ENCODE data around the gene MDP1.

Gene MDP1

DNA sequence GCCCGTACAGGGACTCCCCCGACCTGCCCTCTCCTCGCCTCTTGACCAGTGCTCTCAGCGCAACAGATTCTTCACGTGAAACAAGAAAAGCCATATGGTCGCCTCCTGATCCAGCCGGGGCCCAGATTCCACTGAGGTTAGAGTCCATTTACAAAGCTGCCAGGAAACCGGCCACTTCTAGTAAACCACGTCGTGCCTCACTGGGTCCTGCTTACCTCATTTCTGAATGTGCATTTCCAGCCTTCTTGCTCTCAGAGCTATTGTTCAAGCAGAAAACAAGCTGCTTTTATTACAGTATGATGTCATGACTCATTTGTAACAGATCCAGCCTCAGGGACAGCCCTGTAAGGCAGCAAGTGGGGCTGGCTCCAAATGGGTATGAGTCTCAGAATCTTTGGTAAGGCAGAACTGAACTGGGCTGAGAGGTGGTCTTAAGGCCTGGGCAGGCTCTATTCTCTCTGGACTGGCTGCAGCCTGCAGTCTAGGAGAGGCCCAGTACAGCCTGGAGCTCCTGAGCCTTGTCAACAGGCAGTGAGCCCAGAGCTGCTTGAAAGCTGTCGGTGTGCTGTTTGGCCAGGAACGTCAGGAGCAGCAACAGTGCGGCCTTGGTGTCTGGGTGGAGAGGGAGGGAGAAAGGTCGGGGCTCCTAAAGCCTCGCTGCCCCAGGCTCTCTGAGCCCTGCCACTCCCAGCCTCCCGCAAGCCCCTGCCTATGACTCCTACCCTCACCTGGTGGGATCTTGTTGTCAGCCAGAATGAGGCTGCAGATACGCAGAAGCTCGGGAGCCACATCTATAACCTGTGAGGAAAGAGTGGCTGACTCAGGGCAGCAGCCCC lies 35.7 kb downstream of the MDP1 start:
- DNase-seq: no peak

DNA sequence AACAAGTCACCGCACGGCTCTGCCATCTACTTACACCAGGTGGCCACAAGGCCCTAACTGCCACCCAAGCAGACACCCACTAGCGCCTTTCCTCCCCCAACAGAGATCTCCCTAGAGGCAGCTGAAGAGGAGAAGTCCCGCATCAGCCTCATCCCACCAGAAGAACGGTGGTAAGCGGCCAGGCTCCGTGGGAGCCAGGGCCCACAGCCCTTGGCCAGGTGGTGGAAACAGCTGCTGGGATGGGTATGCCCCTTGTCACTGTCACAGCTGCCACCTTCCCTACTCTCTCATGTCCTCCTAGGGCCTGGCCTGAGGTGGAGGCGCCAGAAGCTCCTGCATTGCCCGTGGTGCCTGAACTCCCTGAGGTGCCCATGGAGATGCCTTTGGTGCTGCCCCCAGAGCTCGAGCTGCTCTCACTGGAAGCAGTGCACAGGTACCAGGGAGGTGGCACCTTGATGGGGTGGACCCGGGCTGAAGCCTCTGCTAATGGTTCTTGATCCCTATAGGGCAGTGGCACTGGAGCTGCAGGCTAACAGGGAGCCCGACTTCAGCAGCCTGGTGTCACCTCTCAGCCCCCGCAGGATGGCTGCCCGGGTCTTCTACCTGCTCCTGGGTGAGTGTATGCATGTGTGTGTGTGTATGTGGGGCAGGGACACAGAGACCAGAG lies 36.4 kb downstream of the MDP1 start:
- no peak for DNase-seq

DNA sequence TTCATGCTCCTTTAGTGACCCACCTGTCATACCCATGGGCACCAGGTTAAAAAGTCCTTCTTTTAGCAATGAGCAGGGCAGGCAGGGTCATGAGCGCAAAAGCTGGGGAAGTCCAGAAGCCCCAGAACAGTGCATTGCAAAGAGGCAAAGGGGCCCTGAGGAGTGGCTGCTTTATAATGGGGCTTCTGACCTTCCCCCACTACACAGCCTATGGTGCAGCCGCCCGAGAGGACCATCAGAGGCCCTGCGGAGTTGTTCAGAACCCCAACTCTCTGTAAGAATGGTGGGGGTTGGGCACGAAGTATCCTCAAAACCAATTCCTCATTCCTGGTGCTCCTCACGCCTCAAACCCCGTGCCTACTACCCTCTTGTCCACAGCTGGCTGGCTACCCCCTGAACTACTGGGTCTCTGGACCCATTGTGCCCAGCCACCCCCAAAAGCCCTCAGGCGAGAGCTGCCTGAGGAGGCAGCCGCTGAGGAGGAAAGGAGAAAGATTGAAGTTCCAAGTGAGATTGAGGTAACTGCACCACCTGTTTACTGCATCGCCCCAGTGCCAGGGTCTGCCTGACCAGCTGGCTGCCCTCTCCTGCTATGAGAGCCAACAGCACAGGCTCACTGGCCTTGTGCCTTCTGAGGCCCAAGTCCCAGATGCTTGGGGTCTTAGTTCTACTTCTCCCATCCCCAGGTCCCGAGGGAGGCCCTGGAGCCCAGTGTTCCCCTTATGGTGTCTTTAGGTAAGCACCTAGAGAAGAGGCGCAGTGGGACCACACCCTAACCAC lies 37.3 kb downstream of the MDP1 start:
- DNase-seq: no peak

DNA sequence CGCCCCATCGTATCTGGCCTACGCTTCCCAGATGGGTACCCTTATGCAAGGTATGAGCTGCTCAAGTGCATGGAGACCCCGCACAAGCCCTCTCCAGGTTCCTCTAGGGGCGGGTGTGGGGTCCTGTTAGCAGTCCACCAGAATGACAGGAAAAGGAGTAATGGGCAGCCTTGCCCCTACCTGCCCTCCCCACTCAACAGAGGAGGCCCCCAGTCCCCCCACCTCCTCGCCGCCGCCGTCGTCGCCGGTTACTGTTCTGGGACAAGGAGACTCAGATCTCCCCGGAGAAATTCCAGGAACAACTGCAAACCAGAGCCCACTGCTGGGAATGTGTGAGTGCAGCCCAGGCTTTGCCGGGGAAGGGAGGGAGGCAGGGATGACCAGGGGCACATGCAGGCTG lies 38.0 kb downstream of the MDP1 start:
- DNase-seq: no peak

DNA sequence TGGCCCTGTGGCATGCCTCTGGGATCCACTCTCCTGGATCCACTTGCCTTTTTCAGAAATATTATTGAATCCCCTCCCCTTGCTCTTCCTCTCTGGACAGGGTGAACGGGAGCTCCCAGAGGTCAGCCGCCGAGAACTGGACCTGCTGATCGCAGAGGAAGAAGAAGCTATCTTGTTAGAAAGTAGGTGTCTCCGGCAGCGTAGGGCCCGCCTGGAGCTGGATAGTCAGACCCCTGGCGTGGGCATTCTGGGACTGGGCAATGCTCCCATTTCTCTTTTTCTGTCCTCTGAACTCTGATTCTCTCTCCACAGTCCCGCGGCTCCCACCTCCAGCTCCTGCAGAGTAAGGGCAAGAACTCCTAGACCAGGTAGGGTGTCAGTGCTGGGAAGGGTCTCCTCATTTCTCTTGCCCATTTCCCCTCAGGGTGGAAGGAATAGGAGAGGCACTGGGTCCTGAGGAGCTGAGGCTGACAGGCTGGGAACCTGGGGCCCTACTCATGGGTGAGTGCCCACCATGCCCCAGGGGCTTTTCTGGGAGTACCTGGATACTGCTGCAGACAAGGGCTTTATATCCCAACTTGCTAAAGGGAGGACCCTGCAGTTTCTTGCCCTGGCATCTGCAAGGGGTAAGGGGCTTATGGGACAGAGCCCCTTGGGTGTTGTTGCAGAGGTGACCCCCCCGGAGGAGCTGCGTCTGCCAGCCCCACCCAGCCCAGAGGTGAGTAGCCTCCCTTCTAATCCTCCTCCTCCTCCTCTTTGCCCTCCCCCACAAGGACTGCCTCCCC lies 38.6 kb downstream of the MDP1 start:
- no peak for DNase-seq

DNA sequence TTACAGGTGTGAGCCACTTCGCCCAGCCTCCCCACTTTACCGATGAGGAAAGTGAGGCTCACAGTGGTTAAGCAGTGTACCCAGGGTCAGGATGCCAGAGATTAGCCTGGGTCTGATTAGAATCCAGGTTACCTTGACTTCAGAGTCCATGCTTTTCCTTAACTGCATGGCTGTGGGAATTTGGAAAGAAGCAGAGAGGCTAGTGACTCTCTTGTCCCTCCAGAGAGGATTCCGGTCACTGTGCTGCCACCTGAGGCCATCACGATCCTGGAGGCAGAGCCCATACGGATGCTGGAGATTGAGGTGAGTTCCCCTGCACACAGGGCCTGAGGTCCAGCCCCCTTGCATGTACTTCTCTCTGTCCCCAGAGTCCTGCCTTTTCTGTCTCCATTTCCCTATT lies 39.3 kb downstream of the MDP1 start:
- DNase-seq: no peak

DNA sequence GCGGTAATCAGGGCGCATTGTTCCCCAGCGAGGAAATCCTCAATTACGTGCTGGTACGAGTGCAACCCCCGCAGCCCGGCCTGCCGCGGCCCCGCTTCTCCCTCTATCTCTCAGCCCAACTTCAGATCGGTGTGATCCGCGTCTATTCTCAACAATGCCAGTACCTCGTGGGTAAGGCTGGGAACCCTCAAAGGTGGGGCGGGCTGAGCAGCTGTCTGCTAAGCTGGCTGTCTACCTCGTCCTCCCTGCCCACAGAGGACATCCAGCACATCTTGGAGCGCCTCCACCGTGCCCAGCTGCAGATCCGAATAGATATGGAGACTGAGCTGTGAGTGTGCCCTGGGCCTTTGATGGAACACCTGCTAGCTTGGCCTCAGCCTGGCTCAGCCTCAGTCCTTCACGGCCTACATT lies 43.0 kb downstream of the MDP1 start:
- no peak for DNase-seq

DNA sequence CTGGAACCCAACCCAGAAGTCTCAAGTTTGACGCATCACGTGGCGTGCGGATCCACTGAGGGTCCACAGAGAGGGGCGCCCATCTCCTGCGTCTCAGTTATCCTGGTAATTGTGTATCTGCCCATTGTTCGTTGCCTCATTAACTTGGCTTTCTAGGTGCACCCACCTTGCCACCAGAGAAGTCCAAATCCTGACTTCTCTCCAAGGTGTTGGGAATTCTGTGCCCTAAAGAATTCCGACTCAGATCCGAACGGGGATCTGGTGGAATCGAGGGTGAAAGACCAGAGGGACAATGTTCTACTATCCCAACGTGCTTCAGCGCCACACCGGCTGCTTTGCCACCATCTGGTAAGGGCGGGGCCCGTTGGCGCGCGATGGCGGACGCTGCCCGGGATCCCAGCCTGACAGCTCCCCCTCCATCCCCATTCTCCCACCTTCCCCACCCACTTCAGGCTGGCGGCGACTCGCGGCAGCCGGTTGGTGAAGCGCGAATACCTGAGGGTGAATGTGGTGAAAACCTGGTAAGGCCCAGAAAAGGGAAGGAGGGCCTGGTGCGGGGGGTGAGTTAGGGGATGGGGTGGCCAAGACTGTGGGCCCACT lies 43.5 kb downstream of the MDP1 start:
- no peak for DNase-seq

DNA sequence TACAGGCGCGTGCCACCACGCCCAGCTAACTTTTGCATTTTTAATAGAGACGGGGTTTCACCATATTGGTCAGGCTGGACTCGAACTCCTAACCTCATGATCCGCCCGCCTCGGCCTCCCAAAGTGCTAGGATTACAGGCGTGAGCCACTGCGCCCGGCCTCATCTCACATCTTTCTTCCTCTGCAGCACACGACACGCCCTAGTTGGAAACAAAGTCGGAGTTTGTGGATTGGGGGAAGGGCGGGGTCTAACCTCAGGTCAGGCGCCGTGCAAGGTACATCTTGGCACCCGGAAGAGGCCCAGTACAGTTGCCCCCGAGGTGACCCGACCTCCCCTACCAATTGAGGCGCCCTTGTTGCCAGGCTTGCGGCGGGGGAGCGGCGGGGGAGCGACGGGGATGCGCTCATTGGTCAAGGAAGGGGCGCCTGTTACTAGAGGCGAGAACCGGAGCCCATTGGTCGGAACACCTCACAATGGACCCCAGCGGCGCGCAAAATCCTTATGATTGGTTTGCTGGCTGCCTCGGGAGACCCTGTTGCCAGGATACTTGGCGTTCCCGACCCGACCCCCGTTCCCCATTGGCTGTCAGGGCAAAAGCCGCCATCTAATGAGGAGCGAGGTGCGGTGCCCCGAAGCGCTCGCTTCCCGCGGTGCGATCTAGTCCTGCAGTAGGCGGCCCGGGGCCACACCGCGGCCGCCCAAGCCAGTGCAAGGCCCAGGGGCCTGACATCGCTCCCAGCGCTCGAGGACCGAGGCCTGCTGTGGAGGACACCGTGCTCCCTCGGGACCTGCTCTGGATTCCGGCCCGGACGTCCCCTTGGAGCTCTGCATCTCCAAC lies 44.2 kb downstream of the MDP1 start, which contains the start of gene REC8:
Gene REC8 (plus strand): TSS at position 659 of the 839 bp plus-strand sequence. CDS start 473 bp downstream, outside the sequence.
- peak; percentile 44 for DNase-seq

DNA sequence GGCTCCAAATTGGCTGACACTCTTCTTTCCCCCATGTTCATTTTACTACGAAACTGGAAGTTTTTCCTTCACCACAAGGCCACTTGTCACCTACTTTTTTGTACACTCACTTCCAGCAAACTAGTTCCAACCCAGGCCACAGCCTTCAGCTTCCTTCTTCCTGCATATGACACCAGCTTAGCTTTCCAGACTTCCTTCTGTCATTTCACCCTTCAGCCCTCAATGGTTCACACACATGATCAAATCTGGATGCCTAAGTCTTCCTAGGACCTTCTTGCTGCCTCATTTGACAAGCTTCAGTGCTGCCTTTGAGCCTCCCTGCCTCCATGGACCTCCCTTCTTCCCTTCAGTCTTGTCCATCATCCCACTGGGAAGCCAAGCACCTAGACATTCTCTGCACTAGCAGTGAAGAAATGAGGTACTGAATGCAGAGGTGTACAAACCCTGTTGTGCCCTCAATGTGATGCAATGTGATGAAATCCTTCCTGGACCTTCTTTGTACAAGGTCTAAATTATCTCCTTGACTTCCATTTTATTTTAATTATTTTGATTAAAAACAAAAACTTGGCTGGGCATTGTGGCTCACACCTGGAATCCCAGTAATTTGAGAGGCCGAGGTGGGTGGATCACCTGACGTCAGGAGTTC lies 48.3 kb downstream of the MDP1 start:
- DNase-seq: no peak

DNA sequence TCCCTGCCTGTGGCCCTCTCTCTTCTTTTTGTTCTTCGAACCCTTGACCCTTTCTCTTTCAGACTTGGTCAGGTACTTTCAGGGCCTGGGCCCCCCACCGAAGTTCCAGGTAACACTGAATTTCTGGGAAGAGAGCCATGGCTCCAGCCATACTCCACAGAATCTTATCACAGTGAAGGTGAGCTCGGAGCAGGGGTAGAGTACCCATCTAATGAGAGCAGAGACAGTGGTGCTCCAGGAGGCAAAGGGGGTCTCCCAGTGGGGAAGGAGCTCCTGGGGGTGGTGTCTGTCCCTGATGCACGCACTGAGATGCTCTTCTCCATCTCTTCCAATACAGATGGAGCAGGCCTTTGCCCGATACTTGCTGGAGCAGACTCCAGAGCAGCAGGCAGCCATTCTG lies 50.1 kb downstream of the MDP1 start:
- DNase-seq: no peak

DNA sequence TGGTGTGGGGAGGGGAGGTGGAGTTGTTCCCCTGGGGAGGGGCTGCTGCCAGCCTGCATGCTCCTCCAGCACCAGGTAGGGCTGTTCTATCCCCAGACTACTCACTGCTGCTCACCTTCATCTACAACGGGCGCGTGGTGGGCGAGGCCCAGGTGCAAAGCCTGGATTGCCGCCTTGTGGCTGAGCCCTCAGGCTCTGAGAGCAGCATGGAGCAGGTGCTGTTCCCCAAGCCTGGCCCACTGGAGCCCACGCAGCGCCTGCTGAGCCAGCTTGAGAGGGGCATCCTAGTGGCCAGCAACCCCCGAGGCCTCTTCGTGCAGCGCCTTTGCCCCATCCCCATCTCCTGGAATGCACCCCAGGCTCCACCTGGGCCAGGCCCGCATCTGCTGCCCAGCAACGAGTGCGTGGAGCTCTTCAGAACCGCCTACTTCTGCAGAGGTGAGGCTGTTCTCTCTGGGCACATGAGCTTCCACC lies 51.3 kb downstream of the MDP1 start:
- no peak for DNase-seq

Data from activated CD4-positive, alpha-beta T cell treated with anti-CD3 and anti-CD28 coated beads, Interleukin-2, amount 50 U/mL, for 4 hours (primary cell).